Vagina (tissue), 2 donors: ENCODE results near the gene PARD3.

Experiments
- POLR2A ChIP-seq, 2 donors: fragments of 450-650 bp; IDR thresholded peaks; one replicate each; pipeline ENCODE4 v1.6.1; 2017; ENCODE audit warnings: antibody characterized with exemption in 2 of 2, mild to moderate bottlenecking in 2 of 2, moderate library complexity in 2 of 2
- TF ChIP-seq, protein P1 (sequence below), 3 experiments: fragments of 450-650 bp in 2 of 3; fragments of 200-600 bp in 1 of 3; sonication (generic) in 1 of 3; IDR thresholded peaks; one replicate each; pipeline ENCODE4 v1.5.1; 2017 to 2019; ENCODE audit warnings: antibody characterized with exemption in 3 of 3, mild to moderate bottlenecking in 2 of 3, moderate library complexity in 2 of 3

DNA sequence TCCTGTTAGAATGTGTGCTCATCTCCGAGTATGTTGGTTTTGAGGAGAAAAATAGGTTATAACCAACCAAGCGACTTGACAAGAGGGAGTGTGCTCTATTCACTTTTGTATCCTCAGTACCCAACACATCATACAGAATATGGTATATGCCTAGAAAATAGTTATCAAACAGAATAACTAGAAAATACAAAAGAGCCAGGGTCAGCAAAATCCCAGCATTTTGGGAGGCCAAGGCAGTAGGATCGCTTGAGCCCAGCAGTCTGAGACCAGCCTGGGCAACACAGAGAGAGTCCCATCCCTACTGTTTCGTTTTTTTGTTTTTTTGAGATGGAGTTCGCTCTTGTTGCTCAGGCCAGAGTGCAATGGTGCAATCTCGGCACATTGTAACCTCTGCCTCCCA, 257.9 kb downstream of the PARD3 start:
- TF ChIP-seq, protein P1, sequence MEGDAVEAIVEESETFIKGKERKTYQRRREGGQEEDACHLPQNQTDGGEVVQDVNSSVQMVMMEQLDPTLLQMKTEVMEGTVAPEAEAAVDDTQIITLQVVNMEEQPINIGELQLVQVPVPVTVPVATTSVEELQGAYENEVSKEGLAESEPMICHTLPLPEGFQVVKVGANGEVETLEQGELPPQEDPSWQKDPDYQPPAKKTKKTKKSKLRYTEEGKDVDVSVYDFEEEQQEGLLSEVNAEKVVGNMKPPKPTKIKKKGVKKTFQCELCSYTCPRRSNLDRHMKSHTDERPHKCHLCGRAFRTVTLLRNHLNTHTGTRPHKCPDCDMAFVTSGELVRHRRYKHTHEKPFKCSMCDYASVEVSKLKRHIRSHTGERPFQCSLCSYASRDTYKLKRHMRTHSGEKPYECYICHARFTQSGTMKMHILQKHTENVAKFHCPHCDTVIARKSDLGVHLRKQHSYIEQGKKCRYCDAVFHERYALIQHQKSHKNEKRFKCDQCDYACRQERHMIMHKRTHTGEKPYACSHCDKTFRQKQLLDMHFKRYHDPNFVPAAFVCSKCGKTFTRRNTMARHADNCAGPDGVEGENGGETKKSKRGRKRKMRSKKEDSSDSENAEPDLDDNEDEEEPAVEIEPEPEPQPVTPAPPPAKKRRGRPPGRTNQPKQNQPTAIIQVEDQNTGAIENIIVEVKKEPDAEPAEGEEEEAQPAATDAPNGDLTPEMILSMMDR (IDR thresholded peaks at IDR 0.05) = no peak
- TF ChIP-seq POLR2A (IDR thresholded peaks at IDR 0.05) = no peak
